ENCODE results near the gene SLC26A1. TPM values are rescaled to one million over a fixed set of nuclear protein-coding genes. Genes with fewer than 3 reads are reported as not detected.

The SLC26A1 gene
- total and polyA plus RNA-seq, 2 of the 13 experiments (the other 11 are each of a cell fraction or from before 2014, with no cell fraction given) = 5.4 to 22.9 TPM

DNA sequence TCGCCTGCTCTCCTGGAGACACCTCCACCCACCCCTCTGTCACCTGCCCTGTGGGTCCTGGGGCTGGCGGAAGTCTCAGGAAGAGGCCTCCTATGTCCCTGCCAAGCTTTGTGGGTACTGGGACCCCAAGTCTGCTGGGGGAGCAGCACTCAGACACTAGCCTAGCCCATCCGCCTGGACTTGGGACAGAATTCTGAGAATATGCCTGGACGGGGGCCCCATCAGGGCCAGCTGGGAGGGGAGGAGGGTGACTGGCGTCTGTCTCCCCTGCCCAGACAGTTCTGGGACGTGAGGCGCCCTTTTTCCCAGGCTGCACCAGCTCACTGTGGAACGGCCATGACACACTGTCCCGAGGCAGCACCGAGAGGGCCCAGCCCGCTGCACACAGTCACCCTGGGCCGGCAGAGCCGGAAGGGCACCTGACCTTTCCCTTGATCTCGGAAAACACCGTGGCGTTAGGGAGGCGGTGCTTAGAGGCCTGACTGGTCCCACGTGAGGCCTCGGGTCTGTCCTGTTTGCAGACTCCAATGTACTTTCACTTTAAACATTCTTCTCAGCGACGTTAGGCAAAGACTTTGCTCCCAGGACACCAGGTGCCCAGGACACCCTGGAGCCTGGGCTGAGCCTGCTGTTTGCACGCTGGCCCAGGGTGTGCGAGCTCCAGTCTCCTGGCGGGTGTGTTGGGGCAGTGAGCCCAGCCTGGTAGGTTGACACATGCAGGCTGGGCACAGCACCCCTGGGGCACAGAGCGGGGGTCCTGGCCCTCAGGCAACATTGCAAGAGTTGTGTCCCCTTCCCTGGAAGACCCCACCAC lies 700 bp downstream of the SLC26A1 start (continued):
- TF ChIP-seq HNF4G (IDR thresholded peaks at IDR 0.05; ENCODE audit: borderline replicate concordance, low read depth, low read length) (peak; percentile 80), HNF4G (CRISPR knock-in tag; IDR thresholded peaks at IDR 0.05; ENCODE audit: borderline replicate concordance, low read depth) (peak; percentile 75; the same call in 1 of the 2 replicates), NR2F6 (IDR thresholded peaks at IDR 0.05) (peak; percentile 97), NR2F6 (CRISPR knock-in tag; IDR thresholded peaks at IDR 0.05) (peak; percentile 99), ZFAT (CRISPR knock-in tag; conservative IDR thresholded peaks at IDR 0.05) (no peak), HMG20B (CRISPR knock-in tag; conservative IDR thresholded peaks at IDR 0.05) (peak; percentile 76), SMARCE1 (IDR thresholded peaks at IDR 0.05; ENCODE audit: borderline replicate concordance) (no peak), ZBTB4 (CRISPR knock-in tag; IDR thresholded peaks at IDR 0.05; ENCODE audit: borderline replicate concordance) (no peak), PHF21A (CRISPR knock-in tag; IDR thresholded peaks at IDR 0.05) (peak; percentile 93), ZNF230 (CRISPR knock-in tag; IDR thresholded peaks at IDR 0.05) (peak; percentile 43; the same call in 1 of the 2 replicates), ZNF296 (CRISPR knock-in tag; conservative IDR thresholded peaks at IDR 0.05) (peak; percentile 88; the same call in 1 of the 2 replicates), ZNF841 (CRISPR knock-in tag; IDR thresholded peaks at IDR 0.05; ENCODE audit: borderline replicate concordance) (no peak), RXRA (CRISPR knock-in tag; IDR thresholded peaks at IDR 0.05) (peak; percentile 89), TBX2 (CRISPR knock-in tag; IDR thresholded peaks at IDR 0.05; ENCODE audit: borderline replicate concordance) (peak; percentile 95), TEAD3 (CRISPR knock-in tag; optimal IDR thresholded peaks at IDR 0.05; ENCODE audit: borderline replicate concordance) (peak; percentile 91), ZFP82 (CRISPR knock-in tag; IDR thresholded peaks at IDR 0.05; ENCODE audit: borderline replicate concordance) (0 out of 2 replicates have a peak, but pooled peaks have one; percentile 56), CCAR2 (optimal IDR thresholded peaks at IDR 0.05; ENCODE audit: low read depth, low read length) (no peak), NFE2 (CRISPR knock-in tag; IDR thresholded peaks at IDR 0.05) (no peak), ZNF770 (CRISPR knock-in tag; IDR thresholded peaks at IDR 0.05) (no peak), CBX1 (IDR thresholded peaks at IDR 0.05; ENCODE audit: low read depth) (peak; percentile 34), SNAI1 (CRISPR knock-in tag; IDR thresholded peaks at IDR 0.05; ENCODE audit: borderline replicate concordance) (no peak), FOXO1 (CRISPR knock-in tag; IDR thresholded peaks at IDR 0.05) (peak; percentile 81; the same call in 1 of the 2 replicates), CHCHD3 (CRISPR knock-in tag; IDR thresholded peaks at IDR 0.05) (no peak), TIGD3 (CRISPR knock-in tag; IDR thresholded peaks at IDR 0.05; ENCODE audit: borderline replicate concordance) (peak; percentile 94; the same call in 1 of the 2 replicates), TEAD2 (CRISPR knock-in tag; IDR thresholded peaks at IDR 0.05) (no peak), ZNF335 (CRISPR knock-in tag; IDR thresholded peaks at IDR 0.05) (peak; percentile 76)

Measured in HepG2 (cell line).